HG03139 (cell line): ENCODE measurements around the gene FYCO1.

Experiments
- ATAC-seq: cut with Tn5 transposase; IDR thresholded peaks from one replicate; pipeline ENCODE4 v1.9.1; 2021; ENCODE audit not compliant: unreplicated experiment

The FYCO1 gene

GRCh38 chr3:45890405-45890804, 105.2 kb downstream of the FYCO1 start:
- ATAC-seq, result no peak

- no peak for ATAC-seq
These were observed 106.3 kb downstream of the FYCO1 start for GRCh38 chr3:45889337-45889736.

DNA sequence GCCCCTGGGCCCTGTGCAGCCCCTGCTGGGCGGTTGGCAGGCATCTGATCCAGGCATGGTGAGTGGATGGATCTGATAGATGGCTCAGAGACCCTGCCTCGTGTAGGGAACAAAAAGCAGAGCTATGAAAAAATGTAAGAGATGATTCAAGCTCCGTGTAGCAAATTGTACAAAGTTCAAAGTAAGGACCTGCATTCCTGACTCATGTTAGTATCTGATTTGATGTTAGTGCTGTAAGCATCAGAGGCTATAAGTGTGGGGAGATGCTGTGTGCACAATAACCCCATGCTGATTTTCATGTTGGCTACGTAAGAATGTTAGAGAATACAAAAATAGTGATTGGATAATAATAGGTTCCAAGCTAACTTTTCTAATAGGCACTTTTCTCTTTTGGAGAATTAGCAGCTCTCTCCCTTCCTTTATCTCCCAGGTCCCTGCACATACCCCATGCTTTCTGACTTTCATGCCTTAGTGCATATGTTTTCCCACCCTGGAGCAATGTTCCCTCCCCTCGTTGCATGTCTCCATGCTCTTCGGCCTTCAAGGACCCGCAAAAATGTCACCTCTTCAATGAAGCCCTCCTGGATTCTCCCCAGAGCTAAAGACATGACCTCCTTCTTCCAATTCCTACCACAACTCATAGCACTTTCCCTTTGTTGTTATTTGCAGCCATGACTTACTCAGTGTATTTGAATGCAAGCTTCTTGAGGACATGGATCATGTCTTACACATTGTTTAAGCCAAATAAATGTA, 107.7 kb downstream of the FYCO1 start:
- no peak for ATAC-seq

GRCh38 chr3:45887285-45887684, 108.3 kb downstream of the FYCO1 start:
- ATAC-seq, result no peak

GRCh38 chr3:45885979-45886705, 109.5 kb downstream of the FYCO1 start, which contains the start of gene CCR9:
Gene CCR9 (plus strand): TSS chr3:45886543. CDS start chr3:45894934, 8,391 bp downstream.
- ATAC-seq, result no peak

DNA sequence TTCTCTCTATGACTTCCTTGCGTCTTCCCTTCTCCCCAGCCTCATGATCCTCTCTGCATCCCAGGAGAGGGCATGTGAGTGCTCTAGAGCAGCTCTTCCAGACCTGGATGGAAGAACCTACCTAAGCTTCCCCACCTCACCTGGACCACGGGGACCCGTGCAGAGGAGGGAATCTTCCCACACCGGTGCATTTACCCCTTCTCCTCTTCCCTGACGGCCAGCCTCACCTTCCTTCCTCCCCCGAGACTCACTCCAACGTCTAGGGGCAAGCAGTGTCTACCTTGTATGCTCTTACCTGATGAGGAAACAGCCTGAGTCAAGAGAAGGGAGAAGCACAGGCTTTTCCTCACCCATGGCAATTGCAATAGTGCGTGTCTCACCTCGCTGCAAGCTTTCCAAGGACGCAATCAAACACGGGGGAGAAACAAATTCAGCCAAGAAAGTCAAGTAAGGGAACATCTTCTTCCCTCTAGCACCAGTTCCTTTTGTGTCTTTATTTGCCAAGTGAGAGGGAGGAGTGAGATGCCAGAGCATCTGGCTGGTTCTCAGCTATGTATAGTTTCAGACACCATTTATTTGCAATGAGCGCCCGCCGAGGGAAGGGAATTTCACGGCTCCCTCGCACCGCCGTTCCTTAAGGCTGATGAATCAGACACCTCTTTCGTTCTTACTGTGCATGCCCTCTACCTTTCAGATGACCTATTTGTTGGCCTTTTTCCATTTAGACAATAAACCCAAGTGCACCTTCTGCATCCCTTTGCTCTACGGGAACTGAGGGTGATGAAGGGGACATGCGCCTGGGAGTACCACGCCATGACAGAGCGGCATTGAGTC, 111.0 kb downstream of the FYCO1 start:
- ATAC-seq, result no peak

DNA sequence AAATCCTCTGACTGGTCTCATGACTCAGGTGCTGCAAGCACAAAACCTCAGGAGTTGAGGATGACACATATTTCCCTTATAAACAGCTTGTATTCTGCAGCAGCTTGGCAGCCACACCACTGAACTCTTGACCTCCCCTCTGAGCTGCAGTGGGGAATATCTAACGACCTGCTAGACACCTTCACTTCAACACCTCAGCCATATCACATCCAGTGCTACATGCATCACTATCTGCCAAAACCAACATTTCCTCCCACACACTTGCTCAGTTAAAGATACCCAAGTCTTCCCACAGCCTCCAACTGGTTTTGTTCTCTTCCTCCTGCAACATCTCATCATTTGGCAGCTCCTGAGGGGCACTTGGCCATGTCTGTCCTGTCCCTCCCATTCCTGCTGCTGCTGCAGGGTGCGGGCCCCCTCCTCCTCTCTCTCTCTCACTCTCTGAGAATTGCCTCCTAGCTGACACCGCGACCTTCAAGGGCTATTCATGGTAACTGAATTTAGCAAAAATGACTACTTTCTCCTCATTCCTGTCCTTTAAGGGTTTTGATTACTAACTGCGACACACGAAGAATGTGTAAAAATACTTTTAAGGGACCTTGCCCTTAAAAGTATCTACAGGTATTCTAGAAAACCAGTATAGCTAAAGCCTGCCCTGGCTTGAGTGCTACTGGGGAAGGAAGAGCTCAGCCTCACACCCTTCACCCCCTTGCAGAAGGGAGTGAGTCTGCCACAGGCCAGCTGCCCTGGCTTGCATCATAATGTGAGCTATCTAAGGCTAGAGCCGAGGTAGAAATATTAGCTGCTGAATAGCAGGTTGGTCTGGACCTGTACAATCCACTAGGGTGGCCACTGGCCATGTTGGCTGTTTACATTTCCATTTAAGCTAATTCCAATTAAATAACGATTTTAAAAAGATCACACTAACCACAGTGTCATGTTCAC, 114.3 kb downstream of the FYCO1 start:
- no peak for ATAC-seq

GRCh38 chr3:45880725-45881077, 114.9 kb downstream of the FYCO1 start:
- no peak for ATAC-seq

GRCh38 chr3:45878124-45878523, 117.5 kb downstream of the FYCO1 start:
- no peak for ATAC-seq

GRCh38 chr3:45874677-45875346, 120.8 kb downstream of the FYCO1 start:
- no peak for ATAC-seq

GRCh38 chr3:45873638-45874037, 122.0 kb downstream of the FYCO1 start:
- ATAC-seq, result no peak

DNA sequence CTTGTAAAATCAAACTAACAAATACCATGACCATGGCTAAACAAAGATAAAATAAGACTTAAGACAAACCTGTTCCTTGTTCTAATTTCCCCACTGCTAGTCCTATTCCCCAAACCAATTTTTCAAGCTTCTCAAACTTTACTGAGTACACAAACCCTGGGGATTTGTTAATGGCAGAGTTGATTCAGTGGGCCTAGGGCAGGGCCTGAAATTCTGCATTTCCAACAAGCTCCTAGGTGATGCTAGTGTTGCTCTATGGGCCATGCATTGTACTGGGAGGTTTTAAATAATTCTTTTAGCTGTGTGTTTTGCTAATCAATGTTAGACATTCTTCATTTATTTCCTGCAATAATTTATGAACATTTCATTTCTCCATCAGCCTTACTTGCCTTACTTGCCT, 122.6 kb downstream of the FYCO1 start:
- no peak for ATAC-seq

DNA sequence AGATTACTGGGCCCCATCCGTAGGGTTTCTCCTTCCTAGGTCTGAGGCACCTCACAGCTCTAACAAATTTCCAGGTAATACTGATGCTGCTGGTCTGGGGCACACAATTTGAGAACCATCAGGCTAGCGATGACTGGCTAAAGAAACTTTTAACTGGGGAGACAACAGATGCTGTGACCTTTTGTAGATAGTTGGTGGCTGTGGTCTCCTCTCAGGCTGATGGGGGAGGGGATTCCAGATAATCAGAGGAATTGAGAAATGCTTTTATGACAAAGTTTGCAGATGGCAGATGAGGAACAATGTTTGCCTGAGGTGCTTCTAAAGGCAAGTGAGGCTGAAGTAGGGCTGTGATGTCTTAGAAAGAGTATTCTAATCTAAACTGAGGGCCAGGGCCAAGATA, 123.1 kb downstream of the FYCO1 start:
- ATAC-seq, result no peak

DNA sequence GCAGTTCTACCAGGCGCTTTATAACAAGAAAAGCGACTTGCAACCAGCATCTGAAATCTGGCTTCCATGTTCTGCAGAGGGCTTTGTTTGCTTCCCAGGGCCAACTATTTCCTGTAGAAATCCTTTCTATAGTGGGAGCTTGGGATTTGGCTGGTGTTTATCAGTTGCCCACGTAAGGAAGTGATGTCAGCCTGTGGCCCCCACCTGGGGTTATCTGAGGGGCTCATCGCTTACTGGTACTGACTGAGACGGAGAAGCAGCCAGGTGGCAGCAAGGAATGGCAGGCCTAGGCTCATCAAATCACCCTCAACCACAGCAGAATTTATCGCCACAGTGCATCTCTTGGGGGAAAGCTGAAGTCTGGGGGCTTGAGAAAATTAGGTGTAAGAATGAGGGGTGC, 123.8 kb downstream of the FYCO1 start:
- no peak for ATAC-seq

DNA sequence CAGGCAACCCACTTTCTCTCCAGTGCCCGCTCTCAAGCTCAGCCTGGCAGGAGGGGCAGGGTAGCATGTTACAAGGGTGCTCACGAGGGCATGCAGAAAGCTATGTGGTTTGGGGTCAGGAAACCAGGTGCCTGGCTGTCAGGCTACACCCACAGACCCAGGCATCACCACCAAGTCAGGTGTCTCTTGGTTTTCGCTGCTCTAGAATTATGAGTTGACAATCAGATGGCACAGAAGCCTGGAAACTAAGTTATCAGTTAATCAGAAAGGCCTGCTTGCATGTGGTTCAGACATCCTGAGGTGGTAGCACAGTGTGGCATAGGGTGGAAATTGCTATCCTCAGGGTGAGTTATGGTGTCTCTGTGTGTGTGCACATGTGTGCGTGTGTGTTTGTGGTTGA, 125.5 kb downstream of the FYCO1 start:
- no peak for ATAC-seq

DNA sequence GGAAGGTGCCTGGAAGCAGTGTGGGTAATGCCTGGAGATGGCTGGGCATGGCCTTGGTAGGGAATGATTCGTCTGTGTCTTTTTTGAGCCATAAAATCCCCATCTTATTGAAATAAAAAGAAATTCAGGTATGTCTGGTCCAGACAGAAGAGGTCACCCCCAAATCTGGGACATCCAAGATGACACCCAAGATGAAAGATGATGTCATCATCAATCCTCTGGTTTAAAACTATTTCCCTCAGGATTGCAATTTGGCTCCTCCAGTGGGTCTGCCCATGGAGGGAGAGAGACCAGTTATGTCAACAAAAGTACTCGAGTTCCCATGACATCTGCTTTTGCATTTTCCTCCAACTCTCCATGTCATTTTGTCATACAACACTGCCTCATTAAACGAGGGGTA, 126.0 kb downstream of the FYCO1 start:
- no peak for ATAC-seq

DNA sequence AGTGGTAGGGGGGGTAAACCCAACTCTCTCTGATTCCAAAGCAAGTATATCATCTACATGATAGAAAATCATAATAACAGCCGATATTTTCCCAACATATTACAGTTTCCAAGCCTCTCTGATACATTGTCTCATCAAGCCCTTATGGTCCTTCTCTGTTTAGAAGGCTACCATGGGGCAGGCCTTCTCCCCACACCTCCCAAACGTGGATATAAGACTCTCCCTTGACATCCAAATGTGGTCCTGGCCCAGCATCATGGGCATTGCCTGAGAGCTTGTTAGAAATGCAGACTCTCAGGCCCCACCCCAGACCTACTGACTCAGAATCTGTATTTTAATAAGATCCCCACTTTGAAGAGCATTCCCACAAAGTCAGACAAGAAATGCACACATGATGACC, 127.0 kb downstream of the FYCO1 start:
- no peak for ATAC-seq

- no peak for ATAC-seq
These were observed 127.4 kb downstream of the FYCO1 start for GRCh38 chr3:45868213-45868612.
